Liver (tissue), 9 donors: ENCODE results near the gene KHDRBS2. TPM values are rescaled to one million over a fixed set of nuclear protein-coding genes. Genes with fewer than 3 reads are reported as not detected.

Experiments used
- DNase-seq: peaks from one replicate; pipeline ENCODE4 v3.0.0-alpha.2; 2017; ENCODE audit warnings: low spot score
- H3K27ac ChIP-seq, 2 donors: one replicate each; pipeline ENCODE4 v1.7.0; 2013; ENCODE audit warnings: inconsistent platforms in 2 of 2, low read length in 2 of 2, control low read depth in 1 of 2, low read depth in 1 of 2, mild to moderate bottlenecking in 1 of 2
- H3K27me3 ChIP-seq, 4 donors: one replicate each; pipeline versions ENCODE4 v1.6.1 to v1.7.0; 2013; ENCODE audit warnings: low read length in 3 of 4, inconsistent platforms in 1 of 4, mild to moderate bottlenecking in 1 of 4, moderate library complexity in 1 of 4; ENCODE audit not compliant: control insufficient read depth in 4 of 4, insufficient read depth in 4 of 4
- H3K36me3 ChIP-seq, 4 donors: one replicate each; pipeline versions ENCODE4 v1.6.1 to v1.7.0; 2013; ENCODE audit warnings: low read length in 3 of 4, mild to moderate bottlenecking in 3 of 4, low read depth in 1 of 4, moderate library complexity in 1 of 4; ENCODE audit not compliant: control insufficient read depth in 4 of 4, insufficient read depth in 3 of 4
- H3K4me1 ChIP-seq, 4 donors: one replicate each; pipeline versions ENCODE4 v1.6.1 to v1.7.0; 2013; ENCODE audit warnings: low read length in 3 of 4, mild to moderate bottlenecking in 3 of 4, moderate library complexity in 1 of 4; ENCODE audit not compliant: control insufficient read depth in 4 of 4, insufficient read depth in 4 of 4
- H3K4me3 ChIP-seq, 3 donors: one replicate each; pipeline versions ENCODE4 v1.6.1 to v1.7.0; 2013; ENCODE audit warnings: low read length in 3 of 3, control low read depth in 1 of 3, low read depth in 1 of 3, mild to moderate bottlenecking in 1 of 3
- H3K9ac ChIP-seq, 2 donors: one replicate each; pipeline ENCODE4 v1.7.0; 2013; ENCODE audit warnings: low read length in 2 of 2, mild to moderate bottlenecking in 2 of 2, moderate library complexity in 2 of 2, control low read depth in 1 of 2, low read depth in 1 of 2
- H3K9me3 ChIP-seq, 4 donors: one replicate each; pipeline versions ENCODE4 v1.6.1 to v1.7.0; 2013; ENCODE audit warnings: low read length in 3 of 4; ENCODE audit not compliant: control insufficient read depth in 4 of 4
- EGR1 ChIP-seq, 2 donors: IDR thresholded peaks; 2 replicates each; pipeline ENCODE4 v1.6.1; 2016 to 2018; ENCODE audit warnings: antibody characterized with exemption in 2 of 2, low read depth in 2 of 2
- FOXA1 ChIP-seq: IDR thresholded peaks from 2 replicates; pipeline ENCODE4 v1.6.1; 2016; ENCODE audit warnings: antibody characterized with exemption
- FOXA2 ChIP-seq: IDR thresholded peaks from 2 replicates; pipeline ENCODE4 v1.6.1; 2016; ENCODE audit warnings: antibody characterized with exemption
- GABPA ChIP-seq, 2 donors: IDR thresholded peaks in 1 of 2; conservative IDR thresholded peaks in 1 of 2; 2 replicates each; pipeline ENCODE4 v1.6.1; 2016; ENCODE audit warnings: antibody characterized with exemption in 2 of 2, mild to moderate bottlenecking in 1 of 2, moderate library complexity in 1 of 2
- HNF4A ChIP-seq, 2 donors: conservative IDR thresholded peaks; 2 replicates each; pipeline ENCODE4 v1.6.1; 2016; ENCODE audit warnings: antibody characterized with exemption in 2 of 2, mild to moderate bottlenecking in 2 of 2
- HNF4G ChIP-seq: IDR thresholded peaks from 2 replicates; pipeline ENCODE4 v1.6.1; 2016; ENCODE audit warnings: antibody characterized with exemption
- JUND ChIP-seq, 2 donors: IDR thresholded peaks; 2 replicates each; pipeline ENCODE4 v1.6.1; 2016; ENCODE audit warnings: antibody characterized with exemption in 2 of 2
- NR2F2 ChIP-seq: IDR thresholded peaks from 2 replicates; pipeline ENCODE4 v1.6.1; 2016; ENCODE audit warnings: antibody characterized with exemption
- RAD21 ChIP-seq, 2 donors: IDR thresholded peaks; 2 replicates each; pipeline ENCODE4 v1.6.1; 2016; ENCODE audit warnings: antibody characterized with exemption in 2 of 2, mild to moderate bottlenecking in 2 of 2
- RXRA ChIP-seq, 2 donors: IDR thresholded peaks; 2 replicates each; pipeline ENCODE4 v1.6.1; 2017 to 2018; ENCODE audit warnings: antibody characterized with exemption in 2 of 2, mild to moderate bottlenecking in 1 of 2
- SP1 ChIP-seq: IDR thresholded peaks from 2 replicates; pipeline ENCODE4 v1.6.1; 2018; ENCODE audit warnings: antibody characterized with exemption, mild to moderate bottlenecking
- TAF1 ChIP-seq: conservative IDR thresholded peaks from 2 replicates; pipeline ENCODE4 v1.6.1; 2016; ENCODE audit warnings: antibody characterized with exemption, mild to moderate bottlenecking
- YY1 ChIP-seq: IDR thresholded peaks from 2 replicates; pipeline ENCODE4 v1.6.1; 2016; ENCODE audit warnings: antibody characterized with exemption, mild to moderate bottlenecking
- WGBS: extraction: QIAGEN DNeasy Blood & Tissue Kit; methylation state at CpG from one replicate; pipeline ENCODE4 v1.1.7; 2013; 5-methylcytosine and 5-hydroxymethylcytosine counted together
- polyA plus RNA-seq, 2 donors: library from polyadenylated mRNA; stranded (reverse) in 1 of 2; unstranded in 1 of 2; fragments of 200-250 nt in 1 of 2; fragments of >200 nt in 1 of 2; fragmentation: Nextera tagmentation in 1 of 2; extraction: Ambion mirVana in 1 of 2; gene quantifications; one replicate each; pipeline versions ENCODE4 v1.2.1 to v1.2.3, GENCODE V29; 2013 to 2015
- total RNA-seq, 2 donors: library from RNA; depleted of rRNA; stranded (reverse); fragments of >200 nt; gene quantifications; one replicate each; pipeline ENCODE4 v1.2.3, GENCODE V29; 2014
- TF ChIP-seq, protein P1 (sequence below): IDR thresholded peaks from 2 replicates; pipeline ENCODE4 v1.6.1; 2016; ENCODE audit warnings: antibody characterized with exemption
- TF ChIP-seq, protein P2 (sequence below): IDR thresholded peaks from 2 replicates; pipeline ENCODE4 v1.6.1; 2016; ENCODE audit warnings: antibody characterized with exemption
- TF ChIP-seq, protein P3 (sequence below): IDR thresholded peaks from 2 replicates; pipeline ENCODE4 v1.6.1; 2016; ENCODE audit warnings: antibody characterized with exemption, mild to moderate bottlenecking
- TF ChIP-seq, protein P4 (sequence below): IDR thresholded peaks from 2 replicates; pipeline ENCODE4 v1.6.1; 2016; ENCODE audit warnings: antibody characterized with exemption
- TF ChIP-seq, protein P5 (sequence below): fragments of 150-350 bp; IDR thresholded peaks from 2 replicates; pipeline ENCODE4 v1.5.1; 2017; ENCODE audit warnings: improper control_type of control experiment, low read depth, low read length; ENCODE audit not compliant: missing input control
- donor health status: healthy.
- donor health status: healthy.
- donor health status: healthy.
- donor health status: healthy.
- donor health status: healthy.

KHDRBS2 gene
- total and polyA plus RNA-seq, 4 donors = 0.08 to 1.1 TPM; not detected in 2

DNA sequence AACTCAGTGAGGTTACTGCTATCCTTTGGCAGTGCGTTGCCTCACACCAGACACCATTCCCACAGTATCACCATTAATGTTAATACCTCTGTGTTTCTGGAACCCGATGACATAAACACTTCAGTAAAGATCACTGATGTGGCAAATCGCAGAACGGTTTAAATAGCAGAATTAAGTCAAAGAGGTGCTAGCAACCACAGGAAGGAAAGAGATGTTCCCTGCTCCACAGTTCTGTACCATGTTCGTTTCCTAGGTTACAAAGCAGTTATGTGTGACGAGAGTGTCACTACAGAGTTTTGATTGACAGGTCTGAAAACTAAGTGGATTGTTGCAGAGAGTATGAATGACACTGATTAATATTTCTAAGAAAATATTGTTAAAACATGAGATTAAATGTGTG is 272.3 kb downstream of the KHDRBS2 start:
- TF ChIP-seq JUND (IDR thresholded peaks at IDR 0.05) (no peak), FOXA2 (no peak), GABPA (IDR thresholded peaks at IDR 0.05 in 1 of 2, conservative IDR thresholded peaks at IDR 0.05 in 1 of 2) (no peak), SP1 (no peak), HNF4G (no peak), NR2F2 (no peak), TAF1 (no peak), HNF4A (conservative IDR thresholded peaks at IDR 0.05) (no peak), YY1 (no peak), EGR1 (IDR thresholded peaks at IDR 0.05; ENCODE audit: low read depth in 2 of 2) (no peak)
- TF ChIP-seq, protein P1, sequence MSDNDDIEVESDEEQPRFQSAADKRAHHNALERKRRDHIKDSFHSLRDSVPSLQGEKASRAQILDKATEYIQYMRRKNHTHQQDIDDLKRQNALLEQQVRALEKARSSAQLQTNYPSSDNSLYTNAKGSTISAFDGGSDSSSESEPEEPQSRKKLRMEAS = no peak
- TF ChIP-seq, protein P2, sequence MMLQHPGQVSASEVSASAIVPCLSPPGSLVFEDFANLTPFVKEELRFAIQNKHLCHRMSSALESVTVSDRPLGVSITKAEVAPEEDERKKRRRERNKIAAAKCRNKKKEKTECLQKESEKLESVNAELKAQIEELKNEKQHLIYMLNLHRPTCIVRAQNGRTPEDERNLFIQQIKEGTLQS = no peak
- TF ChIP-seq, protein P3, sequence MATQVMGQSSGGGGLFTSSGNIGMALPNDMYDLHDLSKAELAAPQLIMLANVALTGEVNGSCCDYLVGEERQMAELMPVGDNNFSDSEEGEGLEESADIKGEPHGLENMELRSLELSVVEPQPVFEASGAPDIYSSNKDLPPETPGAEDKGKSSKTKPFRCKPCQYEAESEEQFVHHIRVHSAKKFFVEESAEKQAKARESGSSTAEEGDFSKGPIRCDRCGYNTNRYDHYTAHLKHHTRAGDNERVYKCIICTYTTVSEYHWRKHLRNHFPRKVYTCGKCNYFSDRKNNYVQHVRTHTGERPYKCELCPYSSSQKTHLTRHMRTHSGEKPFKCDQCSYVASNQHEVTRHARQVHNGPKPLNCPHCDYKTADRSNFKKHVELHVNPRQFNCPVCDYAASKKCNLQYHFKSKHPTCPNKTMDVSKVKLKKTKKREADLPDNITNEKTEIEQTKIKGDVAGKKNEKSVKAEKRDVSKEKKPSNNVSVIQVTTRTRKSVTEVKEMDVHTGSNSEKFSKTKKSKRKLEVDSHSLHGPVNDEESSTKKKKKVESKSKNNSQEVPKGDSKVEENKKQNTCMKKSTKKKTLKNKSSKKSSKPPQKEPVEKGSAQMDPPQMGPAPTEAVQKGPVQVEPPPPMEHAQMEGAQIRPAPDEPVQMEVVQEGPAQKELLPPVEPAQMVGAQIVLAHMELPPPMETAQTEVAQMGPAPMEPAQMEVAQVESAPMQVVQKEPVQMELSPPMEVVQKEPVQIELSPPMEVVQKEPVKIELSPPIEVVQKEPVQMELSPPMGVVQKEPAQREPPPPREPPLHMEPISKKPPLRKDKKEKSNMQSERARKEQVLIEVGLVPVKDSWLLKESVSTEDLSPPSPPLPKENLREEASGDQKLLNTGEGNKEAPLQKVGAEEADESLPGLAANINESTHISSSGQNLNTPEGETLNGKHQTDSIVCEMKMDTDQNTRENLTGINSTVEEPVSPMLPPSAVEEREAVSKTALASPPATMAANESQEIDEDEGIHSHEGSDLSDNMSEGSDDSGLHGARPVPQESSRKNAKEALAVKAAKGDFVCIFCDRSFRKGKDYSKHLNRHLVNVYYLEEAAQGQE = no peak
- TF ChIP-seq, protein P4, sequence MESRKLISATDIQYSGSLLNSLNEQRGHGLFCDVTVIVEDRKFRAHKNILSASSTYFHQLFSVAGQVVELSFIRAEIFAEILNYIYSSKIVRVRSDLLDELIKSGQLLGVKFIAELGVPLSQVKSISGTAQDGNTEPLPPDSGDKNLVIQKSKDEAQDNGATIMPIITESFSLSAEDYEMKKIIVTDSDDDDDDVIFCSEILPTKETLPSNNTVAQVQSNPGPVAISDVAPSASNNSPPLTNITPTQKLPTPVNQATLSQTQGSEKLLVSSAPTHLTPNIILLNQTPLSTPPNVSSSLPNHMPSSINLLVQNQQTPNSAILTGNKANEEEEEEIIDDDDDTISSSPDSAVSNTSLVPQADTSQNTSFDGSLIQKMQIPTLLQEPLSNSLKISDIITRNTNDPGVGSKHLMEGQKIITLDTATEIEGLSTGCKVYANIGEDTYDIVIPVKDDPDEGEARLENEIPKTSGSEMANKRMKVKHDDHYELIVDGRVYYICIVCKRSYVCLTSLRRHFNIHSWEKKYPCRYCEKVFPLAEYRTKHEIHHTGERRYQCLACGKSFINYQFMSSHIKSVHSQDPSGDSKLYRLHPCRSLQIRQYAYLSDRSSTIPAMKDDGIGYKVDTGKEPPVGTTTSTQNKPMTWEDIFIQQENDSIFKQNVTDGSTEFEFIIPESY = no peak
- TF ChIP-seq, protein P5, sequence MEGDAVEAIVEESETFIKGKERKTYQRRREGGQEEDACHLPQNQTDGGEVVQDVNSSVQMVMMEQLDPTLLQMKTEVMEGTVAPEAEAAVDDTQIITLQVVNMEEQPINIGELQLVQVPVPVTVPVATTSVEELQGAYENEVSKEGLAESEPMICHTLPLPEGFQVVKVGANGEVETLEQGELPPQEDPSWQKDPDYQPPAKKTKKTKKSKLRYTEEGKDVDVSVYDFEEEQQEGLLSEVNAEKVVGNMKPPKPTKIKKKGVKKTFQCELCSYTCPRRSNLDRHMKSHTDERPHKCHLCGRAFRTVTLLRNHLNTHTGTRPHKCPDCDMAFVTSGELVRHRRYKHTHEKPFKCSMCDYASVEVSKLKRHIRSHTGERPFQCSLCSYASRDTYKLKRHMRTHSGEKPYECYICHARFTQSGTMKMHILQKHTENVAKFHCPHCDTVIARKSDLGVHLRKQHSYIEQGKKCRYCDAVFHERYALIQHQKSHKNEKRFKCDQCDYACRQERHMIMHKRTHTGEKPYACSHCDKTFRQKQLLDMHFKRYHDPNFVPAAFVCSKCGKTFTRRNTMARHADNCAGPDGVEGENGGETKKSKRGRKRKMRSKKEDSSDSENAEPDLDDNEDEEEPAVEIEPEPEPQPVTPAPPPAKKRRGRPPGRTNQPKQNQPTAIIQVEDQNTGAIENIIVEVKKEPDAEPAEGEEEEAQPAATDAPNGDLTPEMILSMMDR = no peak

DNA sequence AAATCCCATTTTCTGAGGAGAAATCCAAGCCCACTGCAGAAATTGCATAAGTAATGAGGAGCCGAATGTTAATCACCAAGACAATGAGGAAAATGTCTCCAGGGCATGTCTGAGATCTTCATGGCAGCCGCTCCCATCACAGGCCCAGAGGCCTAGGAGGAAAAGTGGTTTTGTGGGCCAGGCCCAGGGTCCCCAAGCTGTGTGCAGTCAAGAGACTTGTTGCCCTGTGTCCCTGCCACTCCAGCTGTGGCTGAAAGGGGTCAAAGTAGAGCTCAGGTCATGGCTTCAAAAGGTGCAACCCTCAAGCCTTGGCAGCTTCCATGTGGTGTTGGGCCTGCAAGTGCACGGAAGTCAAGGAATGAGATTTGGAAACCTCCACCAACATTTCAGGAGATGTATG is 276.6 kb downstream of the KHDRBS2 start:
- Histone ChIP-seq H3K27ac (no peak overlapping the region), H3K27me3 (no peaks in the 10 kb centered on the region), H3K4me1 (no peaks in the 10 kb centered on the region), H3K9ac (no peak overlapping the region), H3K4me3 (no peak overlapping the region), H3K9me3 (no peaks in the 10 kb centered on the region), H3K36me3 (no peaks in the 10 kb centered on the region)
- TF ChIP-seq SP1 = no peak
- no peak for TF ChIP-seq RXRA (IDR thresholded peaks at IDR 0.05)
- no peak for TF ChIP-seq HNF4G
- no peak for TF ChIP-seq GABPA (IDR thresholded peaks at IDR 0.05 in 1 of 2, conservative IDR thresholded peaks at IDR 0.05 in 1 of 2)
- TF ChIP-seq, protein P4 = no peak
- TF ChIP-seq, protein P2 = no peak
- no peak for TF ChIP-seq EGR1 (IDR thresholded peaks at IDR 0.05; ENCODE audit: low read depth in 2 of 2)
- TF ChIP-seq, protein P1 = no peak
- TF ChIP-seq FOXA1 = no peak
- no peak for TF ChIP-seq JUND (IDR thresholded peaks at IDR 0.05)
- TF ChIP-seq TAF1 = no peak
- TF ChIP-seq FOXA2 = no peak
- no peak for TF ChIP-seq NR2F2
- no peak for TF ChIP-seq RAD21 (IDR thresholded peaks at IDR 0.05)
- TF ChIP-seq, protein P5 = no peak
- no peak for TF ChIP-seq YY1
- TF ChIP-seq HNF4A (conservative IDR thresholded peaks at IDR 0.05) = no peak
- 90% methylated on average over 3 of the region's 3 CpGs for WGBS
- DNase-seq = no peak

More for the DNA sequence above, 272.3 kb downstream of the KHDRBS2 start:
- WGBS = 74% methylated on average over 6 of the region's 6 CpGs
- Histone ChIP-seq H3K9me3 (no peaks in the 10 kb centered on the region), H3K9ac (no peak overlapping the region), H3K4me3 (no peak overlapping the region), H3K4me1 (peaks cover 0 to 2% (median 0%) of the 10 kb centered on the region in 4 donors), H3K36me3 (no peaks in the 10 kb centered on the region), H3K27me3 (no peaks in the 10 kb centered on the region), H3K27ac (no peak overlapping the region)
- no peak for DNase-seq
